Muscle layer of duodenum (tissue), 2 donors: ENCODE results near the gene TTC33.

Experiments used
- H3K27ac ChIP-seq: one replicate; pipeline ENCODE4 v1.7.0; 2013; ENCODE audit warnings: mild to moderate bottlenecking, low read length
- H3K27me3 ChIP-seq: one replicate; pipeline ENCODE4 v1.7.0; 2013; ENCODE audit warnings: low read depth, mild to moderate bottlenecking, control low read depth, low read length
- H3K36me3 ChIP-seq, 2 donors: one replicate each; pipeline ENCODE4 v1.7.0; 2013; ENCODE audit warnings: low read length in 2 of 2, control low read depth in 1 of 2, mild to moderate bottlenecking in 1 of 2; ENCODE audit not compliant: insufficient read depth in 2 of 2, control insufficient read depth in 1 of 2
- H3K4me1 ChIP-seq, 2 donors: one replicate each; pipeline ENCODE4 v1.7.0; 2013; ENCODE audit warnings: low read length in 2 of 2, mild to moderate bottlenecking in 2 of 2, control low read depth in 1 of 2, moderate library complexity in 1 of 2; ENCODE audit not compliant: insufficient read depth in 2 of 2, control insufficient read depth in 1 of 2
- H3K4me3 ChIP-seq, 2 donors: one replicate each; pipeline ENCODE4 v1.7.0; 2013; ENCODE audit warnings: low read length in 2 of 2, low read depth in 1 of 2, mild to moderate bottlenecking in 1 of 2
- H3K9me3 ChIP-seq, 2 donors: one replicate each; pipeline ENCODE4 v1.7.0; 2013; ENCODE audit warnings: low read length in 2 of 2, control low read depth in 1 of 2, mild to moderate bottlenecking in 1 of 2; ENCODE audit not compliant: control insufficient read depth in 1 of 2
- donor health status: healthy.

TTC33 gene

DNA sequence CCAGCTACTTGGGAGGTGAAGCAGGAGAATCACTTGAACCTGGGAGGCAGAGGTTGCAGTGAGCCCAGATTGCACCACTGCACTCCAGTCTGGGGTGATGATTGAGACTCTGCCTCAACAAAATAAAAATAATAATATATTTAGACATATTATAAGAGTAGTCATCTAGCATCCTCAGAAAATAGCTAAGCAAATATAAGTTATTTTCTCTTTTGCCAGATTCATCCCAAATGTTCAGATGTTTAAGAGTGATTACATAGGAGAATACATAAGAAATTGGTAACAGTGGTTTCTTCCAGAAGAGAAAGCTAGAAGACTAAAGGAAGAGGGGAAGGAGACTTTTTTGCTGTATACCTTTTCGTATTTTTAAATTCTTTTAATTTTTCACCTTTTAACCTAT, 22.4 kb upstream of the TTC33 start:
- H3K4me3 ChIP-seq = no peak overlapping the region
- peaks cover 14 to 17% of the 10 kb centered on the region in 2 donors for H3K36me3 ChIP-seq
- H3K27ac ChIP-seq = no peak overlapping the region
- H3K4me1 ChIP-seq = peaks cover 11 to 13% of the 10 kb centered on the region in 2 donors
- no peaks in the 10 kb centered on the region for H3K27me3 ChIP-seq
- H3K9me3 ChIP-seq = no peaks in the 10 kb centered on the region

- Histone ChIP-seq H3K27ac (no peak overlapping the region), H3K4me3 (no peak overlapping the region), H3K9me3 (no peaks in the 10 kb centered on the region), H3K27me3 (no peaks in the 10 kb centered on the region), H3K36me3 (peaks cover 14 to 23% of the 10 kb centered on the region in 2 donors), H3K4me1 (peaks cover 4 to 7% of the 10 kb centered on the region in 2 donors)
These were observed 20.9 kb upstream of the TTC33 start for GRCh38 chr5:40776658-40776977.

DNA sequence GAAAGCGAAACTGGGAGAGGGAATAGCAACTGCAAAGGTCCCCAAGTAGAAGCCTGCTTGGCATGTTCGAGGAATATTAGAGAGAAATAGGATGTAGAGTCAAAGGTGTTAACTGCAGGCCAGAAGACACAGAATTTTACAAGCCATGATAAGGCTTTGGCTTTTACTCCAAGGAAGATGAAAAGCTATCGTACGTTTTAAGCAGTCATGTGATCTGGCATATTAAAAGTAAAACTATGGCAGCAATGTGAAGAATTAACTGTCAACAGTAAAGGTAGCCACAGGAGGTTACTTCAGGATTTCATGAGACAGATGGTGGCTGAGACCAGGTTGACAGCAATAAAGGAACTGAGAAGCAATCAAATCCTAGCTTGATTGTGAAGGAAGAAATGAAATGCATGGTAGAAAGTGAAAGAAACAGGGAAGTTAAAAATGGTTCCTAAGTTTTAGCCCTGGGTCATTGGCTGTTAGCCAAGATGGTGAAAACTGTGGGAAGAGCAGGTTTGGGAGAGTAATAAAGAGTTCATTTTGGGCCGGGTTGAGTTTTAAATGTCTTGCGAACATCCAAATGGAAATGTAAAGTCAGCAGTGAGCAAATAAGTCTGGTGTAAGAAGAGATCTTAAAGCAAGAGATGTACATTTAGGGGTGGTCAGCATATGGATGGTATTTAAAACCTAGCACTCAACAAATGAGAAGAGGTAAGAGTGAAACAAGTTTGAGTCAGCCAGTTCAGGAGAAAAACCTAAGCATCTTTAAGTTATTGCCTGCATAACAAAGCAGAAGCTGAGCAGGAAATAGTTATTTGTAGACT, 20.3 kb upstream of the TTC33 start:
- Histone ChIP-seq H3K4me3 (no peak overlapping the region), H3K36me3 (peaks cover 14 to 29% of the 10 kb centered on the region in 2 donors), H3K9me3 (no peaks in the 10 kb centered on the region), H3K27me3 (no peaks in the 10 kb centered on the region), H3K4me1 (peaks cover 4 to 6% of the 10 kb centered on the region in 2 donors), H3K27ac (no peak overlapping the region)

DNA sequence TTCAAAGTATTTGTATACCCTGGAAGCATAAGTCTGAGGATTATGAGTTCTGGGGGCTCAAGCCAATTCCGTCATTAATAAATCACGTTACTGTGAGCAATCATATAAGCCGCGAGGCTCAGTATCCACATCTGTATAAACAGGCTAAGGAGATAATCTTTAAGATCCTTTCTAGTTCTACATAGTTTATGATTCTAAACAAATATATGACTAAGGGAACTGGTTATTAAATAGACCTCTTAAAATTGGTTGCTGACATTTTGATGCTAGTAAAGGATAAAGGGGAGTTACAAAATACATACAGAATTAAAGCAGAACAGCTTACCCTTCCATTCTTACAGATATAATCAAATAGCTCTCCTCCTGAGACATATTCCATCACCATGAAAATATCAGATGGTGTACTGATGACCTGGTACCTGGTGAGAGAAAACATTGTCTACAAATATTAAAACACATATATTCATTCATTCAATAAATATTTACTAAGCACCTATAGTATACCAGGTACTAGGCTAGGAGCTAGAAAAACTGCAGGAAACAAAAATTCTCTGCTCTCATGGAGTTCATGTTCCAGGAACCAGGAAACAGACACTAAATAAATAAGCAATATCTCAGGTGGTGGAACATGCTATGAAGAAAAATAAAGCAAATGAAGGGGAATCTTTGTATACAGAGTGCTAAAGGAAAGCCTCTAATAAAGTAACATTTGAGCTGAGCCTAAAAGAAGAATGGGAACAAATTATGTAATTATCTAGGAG, 19.5 kb upstream of the TTC33 start:
- Histone ChIP-seq H3K27ac (no peak overlapping the region), H3K4me3 (no peak overlapping the region), H3K4me1 (peaks cover 4 to 6% of the 10 kb centered on the region in 2 donors), H3K36me3 (peaks cover 14 to 30% of the 10 kb centered on the region in 2 donors), H3K9me3 (no peaks in the 10 kb centered on the region), H3K27me3 (no peaks in the 10 kb centered on the region)

DNA sequence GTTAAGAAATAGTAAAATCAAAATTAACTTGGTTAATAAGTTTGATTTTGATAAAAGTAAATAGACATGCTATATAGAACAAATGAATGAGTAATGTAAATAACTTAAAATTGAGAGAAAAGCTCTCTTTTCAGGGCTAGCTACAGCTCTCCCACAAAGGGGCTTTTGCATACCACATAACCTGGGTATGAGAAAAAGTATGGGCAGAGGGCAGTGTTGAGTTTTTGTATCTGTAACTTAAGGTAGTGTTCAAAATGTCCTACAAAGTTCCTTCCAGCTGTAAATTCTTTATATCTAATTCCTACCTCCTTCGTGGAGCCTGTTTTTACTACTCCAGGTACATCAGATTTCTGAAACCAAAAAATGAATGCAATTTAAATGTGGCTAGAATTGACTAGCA, 18.9 kb upstream of the TTC33 start:
- H3K36me3 ChIP-seq = peaks cover 14 to 30% of the 10 kb centered on the region in 2 donors
- H3K27me3 ChIP-seq = no peaks in the 10 kb centered on the region
- peaks cover 4 to 6% of the 10 kb centered on the region in 2 donors for H3K4me1 ChIP-seq
- H3K9me3 ChIP-seq = no peaks in the 10 kb centered on the region
- no peak overlapping the region for H3K27ac ChIP-seq
- no peak overlapping the region for H3K4me3 ChIP-seq

DNA sequence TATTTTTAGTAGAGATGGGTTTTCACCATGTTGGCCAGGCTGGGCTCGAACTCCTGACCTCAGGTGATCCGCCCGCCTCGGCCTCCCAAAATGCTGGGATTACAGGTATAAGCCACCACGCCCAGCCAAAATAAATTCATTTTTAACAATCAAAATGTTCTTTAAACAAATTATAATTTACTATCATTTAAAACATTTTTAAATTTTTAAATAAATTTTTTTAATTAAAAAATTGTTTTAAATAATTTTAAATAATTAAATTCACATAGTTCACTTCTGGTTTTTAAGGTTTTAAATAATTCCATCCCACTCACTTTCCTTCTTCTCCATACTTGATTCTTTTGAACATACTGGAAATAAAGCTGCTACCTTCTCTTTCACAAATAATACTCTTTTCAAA, 15.0 kb upstream of the TTC33 start:
- Histone ChIP-seq H3K27me3 (no peaks in the 10 kb centered on the region), H3K9me3 (no peaks in the 10 kb centered on the region), H3K36me3 (peaks cover 26 to 48% of the 10 kb centered on the region in 2 donors), H3K4me1 (peaks cover 0 to 5% of the 10 kb centered on the region in 2 donors), H3K4me3 (no peak overlapping the region), H3K27ac (no peak overlapping the region)

- no peak overlapping the region for H3K27ac ChIP-seq
These were observed 6.9 kb upstream of the TTC33 start for GRCh38 chr5:40762705-40763104.

GRCh38 chr5:40757400-40757799, 1.6 kb upstream of the TTC33 start:
- Histone ChIP-seq H3K36me3 (peaks cover 3 to 15% of the 10 kb centered on the region in 2 donors), H3K27ac (no peak overlapping the region), H3K4me1 (peaks cover 6 to 8% of the 10 kb centered on the region in 2 donors), H3K27me3 (no peaks in the 10 kb centered on the region), H3K9me3 (no peaks in the 10 kb centered on the region), H3K4me3 (no peak overlapping the region)

More at GRCh38 chr5:40762705-40763104, 6.9 kb upstream of the TTC33 start:
- Histone ChIP-seq H3K4me3 (no peak overlapping the region), H3K36me3 (peaks cover 24 to 44% of the 10 kb centered on the region in 2 donors), H3K9me3 (no peaks in the 10 kb centered on the region), H3K27me3 (no peaks in the 10 kb centered on the region), H3K4me1 (no peaks in the 10 kb centered on the region)

GRCh38 chr5:40755093-40755406, 711 bp downstream of the TTC33 start:
- Histone ChIP-seq H3K27ac (peak overlapping the region; percentile 93), H3K9me3 (no peaks in the 10 kb centered on the region), H3K4me1 (peaks cover 6 to 8% of the 10 kb centered on the region in 2 donors), H3K27me3 (no peaks in the 10 kb centered on the region), H3K36me3 (peaks cover 0 to 6% of the 10 kb centered on the region in 2 donors), H3K4me3 (peak overlapping the region; percentile 92 to 93)

- H3K36me3 ChIP-seq = peaks cover 0 to 6% of the 10 kb centered on the region in 2 donors
- peak overlapping the region; percentile 93 for H3K27ac ChIP-seq
- H3K4me1 ChIP-seq = peaks cover 6 to 8% of the 10 kb centered on the region in 2 donors
- H3K9me3 ChIP-seq = no peaks in the 10 kb centered on the region
- peak overlapping the region; percentile 92 to 93 for H3K4me3 ChIP-seq
- H3K27me3 ChIP-seq = no peaks in the 10 kb centered on the region
These were observed 1.2 kb downstream of the TTC33 start for GRCh38 chr5:40754381-40755092.

- Histone ChIP-seq H3K9me3 (no peaks in the 10 kb centered on the region), H3K36me3 (peaks cover 0 to under 1% of the 10 kb centered on the region in 2 donors), H3K4me3 (no peak overlapping the region), H3K27me3 (no peaks in the 10 kb centered on the region), H3K4me1 (no peaks in the 10 kb centered on the region), H3K27ac (no peak overlapping the region)
These were observed 9.1 kb downstream of the TTC33 start for GRCh38 chr5:40746703-40747102.
